HL-60 (cell line): Measurements from ENCODE around the gene NCSTN.

Experiments
- DNase-seq, 2 experiments: peaks; one replicate each; pipeline ENCODE4 v3.0.0-alpha.2; 2010 to 2020; ENCODE audit warnings: low read depth in 1 of 2, low spot score in 1 of 2
- H3K27ac ChIP-seq: fragments of 250-450 bp; sonication (Bioruptor Pico); replicated peaks from 2 replicates; pipeline ENCODE4 v1.5.1; 2020; ENCODE audit warnings: mild to moderate bottlenecking, moderate library complexity
- H3K27me3 ChIP-seq: fragments of 250-450 bp; sonication (Bioruptor Pico); 2 replicates; pipeline ENCODE4 v1.5.1; 2021; ENCODE audit warnings: mild to moderate bottlenecking, moderate library complexity; ENCODE audit not compliant: insufficient read depth, poor library complexity, severe bottlenecking
- H3K4me3 ChIP-seq: replicated peaks from 2 replicates; pipeline ENCODE4 v1.5.1; 2011; ENCODE audit warnings: mild to moderate bottlenecking, control low read depth, low read length; ENCODE audit not compliant: insufficient read depth
- CTCF ChIP-seq: IDR thresholded peaks from one replicate; pipeline ENCODE4 v1.5.1; 2011; ENCODE audit warnings: low read length, control low read depth, inconsistent platforms; ENCODE audit not compliant: insufficient read depth
- GABPA ChIP-seq: IDR thresholded peaks from 2 replicates; pipeline ENCODE4 v1.6.1; 2012; ENCODE audit warnings: low read depth
- POLR2AphosphoS5 ChIP-seq: IDR thresholded peaks from 2 replicates; pipeline ENCODE4 v1.6.1; 2012; ENCODE audit warnings: low read depth
- SPI1 ChIP-seq: IDR thresholded peaks from 2 replicates; pipeline ENCODE4 v1.6.1; 2012; ENCODE audit warnings: low read depth, mild to moderate bottlenecking, borderline replicate concordance
- TF ChIP-seq, protein P1 (sequence below): IDR thresholded peaks from 2 replicates; pipeline ENCODE4 v1.6.1; 2012; ENCODE audit warnings: low read depth; ENCODE audit not compliant: insufficient replicate concordance

The NCSTN gene

GRCh38 chr1:160307118-160307791, 35.9 kb upstream of the NCSTN start:
- no peak overlapping the region for H3K4me3 ChIP-seq
- DNase-seq: no peak
- no peaks in the 10 kb centered on the region for H3K27me3 ChIP-seq
- TF ChIP-seq POLR2AphosphoS5 (no peak), CTCF (no peak), SPI1 (no peak), GABPA (no peak)
- TF ChIP-seq, protein P1, sequence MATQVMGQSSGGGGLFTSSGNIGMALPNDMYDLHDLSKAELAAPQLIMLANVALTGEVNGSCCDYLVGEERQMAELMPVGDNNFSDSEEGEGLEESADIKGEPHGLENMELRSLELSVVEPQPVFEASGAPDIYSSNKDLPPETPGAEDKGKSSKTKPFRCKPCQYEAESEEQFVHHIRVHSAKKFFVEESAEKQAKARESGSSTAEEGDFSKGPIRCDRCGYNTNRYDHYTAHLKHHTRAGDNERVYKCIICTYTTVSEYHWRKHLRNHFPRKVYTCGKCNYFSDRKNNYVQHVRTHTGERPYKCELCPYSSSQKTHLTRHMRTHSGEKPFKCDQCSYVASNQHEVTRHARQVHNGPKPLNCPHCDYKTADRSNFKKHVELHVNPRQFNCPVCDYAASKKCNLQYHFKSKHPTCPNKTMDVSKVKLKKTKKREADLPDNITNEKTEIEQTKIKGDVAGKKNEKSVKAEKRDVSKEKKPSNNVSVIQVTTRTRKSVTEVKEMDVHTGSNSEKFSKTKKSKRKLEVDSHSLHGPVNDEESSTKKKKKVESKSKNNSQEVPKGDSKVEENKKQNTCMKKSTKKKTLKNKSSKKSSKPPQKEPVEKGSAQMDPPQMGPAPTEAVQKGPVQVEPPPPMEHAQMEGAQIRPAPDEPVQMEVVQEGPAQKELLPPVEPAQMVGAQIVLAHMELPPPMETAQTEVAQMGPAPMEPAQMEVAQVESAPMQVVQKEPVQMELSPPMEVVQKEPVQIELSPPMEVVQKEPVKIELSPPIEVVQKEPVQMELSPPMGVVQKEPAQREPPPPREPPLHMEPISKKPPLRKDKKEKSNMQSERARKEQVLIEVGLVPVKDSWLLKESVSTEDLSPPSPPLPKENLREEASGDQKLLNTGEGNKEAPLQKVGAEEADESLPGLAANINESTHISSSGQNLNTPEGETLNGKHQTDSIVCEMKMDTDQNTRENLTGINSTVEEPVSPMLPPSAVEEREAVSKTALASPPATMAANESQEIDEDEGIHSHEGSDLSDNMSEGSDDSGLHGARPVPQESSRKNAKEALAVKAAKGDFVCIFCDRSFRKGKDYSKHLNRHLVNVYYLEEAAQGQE: no peak
- no peak overlapping the region for H3K27ac ChIP-seq

DNA sequence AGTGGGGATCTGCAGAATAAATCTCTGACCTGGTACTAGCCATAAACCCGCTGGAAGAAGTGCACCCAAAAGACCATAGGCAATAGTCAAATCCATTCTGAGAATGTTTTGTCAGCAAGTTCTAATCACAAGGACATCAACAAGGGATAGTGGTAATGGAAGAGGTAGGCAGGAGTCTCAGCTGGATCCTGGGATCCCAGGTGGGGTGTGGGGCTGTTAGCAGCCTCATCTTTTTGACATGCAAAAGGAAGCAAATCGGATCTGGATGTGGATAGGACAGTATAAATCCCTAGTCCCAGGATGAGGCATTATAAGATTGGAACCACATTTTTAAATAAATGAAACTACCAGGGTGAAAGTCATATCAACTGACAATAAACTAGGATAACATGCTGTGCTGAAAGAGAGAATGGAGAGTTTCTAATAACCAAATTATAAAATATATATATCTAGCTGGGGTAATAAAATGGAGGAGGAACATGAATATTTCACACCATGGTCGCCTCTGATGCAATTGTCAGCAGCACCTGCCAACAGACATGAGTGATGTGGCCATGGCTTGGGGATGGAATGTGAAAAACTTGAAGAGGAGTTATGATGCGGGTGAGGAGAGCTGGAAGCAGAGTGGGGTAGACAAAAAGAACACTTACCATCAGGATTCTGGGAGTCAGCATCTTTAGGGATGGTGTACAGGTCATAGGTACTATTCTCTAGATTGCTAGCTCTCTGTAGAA, 34.6 kb upstream of the NCSTN start:
- H3K27ac ChIP-seq: no peak overlapping the region
- no peak overlapping the region for H3K4me3 ChIP-seq
- no peak for DNase-seq
- H3K27me3 ChIP-seq: no peaks in the 10 kb centered on the region
- TF ChIP-seq SPI1 (no peak), POLR2AphosphoS5 (no peak), CTCF (no peak), GABPA (no peak)
- TF ChIP-seq, protein P1: no peak

GRCh38 chr1:160309185-160309557, 34.0 kb upstream of the NCSTN start:
- Histone ChIP-seq H3K27me3 (no peaks in the 10 kb centered on the region), H3K27ac (no peak overlapping the region), H3K4me3 (no peak overlapping the region)
- TF ChIP-seq CTCF (no peak), POLR2AphosphoS5 (no peak), GABPA (no peak), SPI1 (no peak)
- TF ChIP-seq, protein P1: no peak
- no peak for DNase-seq
